Upper lobe of left lung (tissue), 4 donors: ENCODE data around the gene ADH5.

ENCODE experiments used
- POLR2A ChIP-seq, 4 donors: fragments of 450-650 bp; IDR thresholded peaks; one replicate each; pipeline ENCODE4 v1.5.1; 2016 to 2017; ENCODE audit warnings: antibody characterized with exemption in 4 of 4, mild to moderate bottlenecking in 2 of 4
- TF ChIP-seq, protein P1 (sequence below), 6 experiments: fragments of 450-650 bp in 4 of 6; fragments of 200-600 bp in 2 of 6; sonication (generic) in 2 of 6; IDR thresholded peaks; one replicate each; pipeline ENCODE4 v1.5.1; 2016 to 2019; ENCODE audit warnings: antibody characterized with exemption in 6 of 6

- TF ChIP-seq, protein P1, sequence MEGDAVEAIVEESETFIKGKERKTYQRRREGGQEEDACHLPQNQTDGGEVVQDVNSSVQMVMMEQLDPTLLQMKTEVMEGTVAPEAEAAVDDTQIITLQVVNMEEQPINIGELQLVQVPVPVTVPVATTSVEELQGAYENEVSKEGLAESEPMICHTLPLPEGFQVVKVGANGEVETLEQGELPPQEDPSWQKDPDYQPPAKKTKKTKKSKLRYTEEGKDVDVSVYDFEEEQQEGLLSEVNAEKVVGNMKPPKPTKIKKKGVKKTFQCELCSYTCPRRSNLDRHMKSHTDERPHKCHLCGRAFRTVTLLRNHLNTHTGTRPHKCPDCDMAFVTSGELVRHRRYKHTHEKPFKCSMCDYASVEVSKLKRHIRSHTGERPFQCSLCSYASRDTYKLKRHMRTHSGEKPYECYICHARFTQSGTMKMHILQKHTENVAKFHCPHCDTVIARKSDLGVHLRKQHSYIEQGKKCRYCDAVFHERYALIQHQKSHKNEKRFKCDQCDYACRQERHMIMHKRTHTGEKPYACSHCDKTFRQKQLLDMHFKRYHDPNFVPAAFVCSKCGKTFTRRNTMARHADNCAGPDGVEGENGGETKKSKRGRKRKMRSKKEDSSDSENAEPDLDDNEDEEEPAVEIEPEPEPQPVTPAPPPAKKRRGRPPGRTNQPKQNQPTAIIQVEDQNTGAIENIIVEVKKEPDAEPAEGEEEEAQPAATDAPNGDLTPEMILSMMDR (IDR thresholded peaks at IDR 0.05) = no peak
- no peak for TF ChIP-seq POLR2A (IDR thresholded peaks at IDR 0.05)
Measured at GRCh38 chr4:99100876-99101275, 12.3 kb upstream of the ADH5 start.
